Gastrocnemius medialis (tissue), 4 donors: ENCODE results near the gene MAFB.

ENCODE experiments used
- CTCF ChIP-seq, 5 experiments: fragments of 450-650 bp in 3 of 5; fragments of 200-600 bp in 2 of 5; sonication (generic) in 2 of 5; IDR thresholded peaks in 4 of 5; conservative IDR thresholded peaks in 1 of 5; 1 replicate in 4 of 5; 2 replicates in 1 of 5; pipeline ENCODE4 v1.5.1; 2016 to 2019; ENCODE audit warnings: antibody characterized with exemption in 5 of 5, mild to moderate bottlenecking in 3 of 5, moderate library complexity in 3 of 5
- POLR2A ChIP-seq, 2 donors: fragments of 450-650 bp; IDR thresholded peaks; one replicate each; pipeline ENCODE4 v1.6.1; 2017; ENCODE audit warnings: antibody characterized with exemption in 2 of 2, mild to moderate bottlenecking in 2 of 2, moderate library complexity in 2 of 2

- TF ChIP-seq CTCF (IDR thresholded peaks at IDR 0.05 in 4 of 5, conservative IDR thresholded peaks at IDR 0.05 in 1 of 5) (no peak), POLR2A (IDR thresholded peaks at IDR 0.05) (no peak)
Observed at GRCh38 chr20:40646813-40647212, 42.2 kb downstream of the MAFB start.
